Chondrocyte (in vitro differentiated cells): Measurements from ENCODE around the gene B3GNT9. TPM values are rescaled to one million over a fixed set of nuclear protein-coding genes. Genes with fewer than 3 reads are reported as not detected.
"Not testable (repeated sequence)": the region's sequence is repeated elsewhere in the genome, so short reads cannot be mapped to it uniquely, and the experiment has no call there.

Experiments
- DNase-seq: peaks from one replicate; pipeline ENCODE4 v3.0.0; 2021; ENCODE audit warnings: mixed read lengths, low spot score
- H3K27ac Mint-ChIP-seq: one replicate; pipeline ENCODE4 v1.8.0; 2021; ENCODE audit warnings: mild to moderate bottlenecking, moderate library complexity, mixed read lengths; ENCODE audit not compliant: unreplicated experiment
- H3K27me3 Mint-ChIP-seq: 2 replicates; pipeline ENCODE4 v1.8.0; 2021; ENCODE audit warnings: low read depth, mixed read lengths
- H3K36me3 Mint-ChIP-seq: 2 replicates; pipeline ENCODE4 v1.8.0; 2021; ENCODE audit warnings: low read depth, mixed read lengths
- H3K4me1 Mint-ChIP-seq: 2 replicates; pipeline ENCODE4 v1.8.0; 2021; ENCODE audit warnings: low read depth, mild to moderate bottlenecking, mixed read lengths
- H3K4me3 Mint-ChIP-seq: one replicate; pipeline ENCODE4 v1.8.0; 2021; ENCODE audit warnings: mild to moderate bottlenecking, moderate library complexity, mixed read lengths; ENCODE audit not compliant: unreplicated experiment
- H3K9me3 Mint-ChIP-seq: 2 replicates; pipeline ENCODE4 v1.8.0; 2021; ENCODE audit warnings: low read depth, mixed read lengths
- CTCF ChIP-seq: fragments of 200-600 bp; sonication (generic); IDR thresholded peaks from 2 replicates; pipeline ENCODE4 v1.5.0; 2021; ENCODE audit warnings: antibody characterized with exemption, mild to moderate bottlenecking, moderate library complexity
- total RNA-seq: library from RNA; stranded (reverse); gene quantifications from 3 replicates; pipeline ENCODE4 v1.2.1, GENCODE V29; 2021

Gene B3GNT9
- total RNA-seq, 1 donor from 2014 or later = 41.4 TPM

GRCh38 chr16:67128887-67129286 lies 21.9 kb downstream of the B3GNT9 start:
- peaks cover 19% of the 10 kb centered on the region for H3K36me3 Mint-ChIP-seq
- no peak for DNase-seq
- TF ChIP-seq CTCF = no peak
- H3K27ac Mint-ChIP-seq = no peak overlapping the region
- H3K27me3 Mint-ChIP-seq = no peaks in the 10 kb centered on the region
- H3K4me3 Mint-ChIP-seq = no peak overlapping the region
- no peaks in the 10 kb centered on the region for H3K4me1 Mint-ChIP-seq
- no peaks in the 10 kb centered on the region for H3K9me3 Mint-ChIP-seq

GRCh38 chr16:67128417-67128816 lies 22.4 kb downstream of the B3GNT9 start:
- H3K27me3 Mint-ChIP-seq = no peaks in the 10 kb centered on the region
- no peaks in the 10 kb centered on the region for H3K9me3 Mint-ChIP-seq
- peaks cover 22% of the 10 kb centered on the region for H3K36me3 Mint-ChIP-seq
- no peak overlapping the region for H3K27ac Mint-ChIP-seq
- TF ChIP-seq CTCF = no peak
- DNase-seq = no peak
- no peaks in the 10 kb centered on the region for H3K4me1 Mint-ChIP-seq
- no peak overlapping the region for H3K4me3 Mint-ChIP-seq

GRCh38 chr16:67122799-67123198 lies 28.0 kb downstream of the B3GNT9 start:
- H3K9me3 Mint-ChIP-seq, H3K4me1 Mint-ChIP-seq, DNase-seq, H3K4me3 Mint-ChIP-seq, H3K27ac Mint-ChIP-seq, H3K27me3 Mint-ChIP-seq: not testable (repeated sequence)
- H3K36me3 Mint-ChIP-seq = peaks cover 15% of the 10 kb centered on the region

- Mint-ChIP-seq H3K36me3 (peaks cover 7% of the 10 kb centered on the region), H3K27ac (no peak overlapping the region), H3K9me3 (no peaks in the 10 kb centered on the region), H3K4me3 (no peak overlapping the region), H3K4me1 (peaks cover 8% of the 10 kb centered on the region), H3K27me3 (no peaks in the 10 kb centered on the region)
- no peak for DNase-seq
- TF ChIP-seq CTCF = no peak
These were observed 30.8 kb downstream of the B3GNT9 start for GRCh38 chr16:67120025-67120424.

- no peak overlapping the region for H3K4me3 Mint-ChIP-seq
- peaks cover 6% of the 10 kb centered on the region for H3K36me3 Mint-ChIP-seq
- peaks cover 17% of the 10 kb centered on the region for H3K4me1 Mint-ChIP-seq
- DNase-seq = no peak
- H3K9me3 Mint-ChIP-seq = no peaks in the 10 kb centered on the region
- no peak overlapping the region for H3K27ac Mint-ChIP-seq
- no peaks in the 10 kb centered on the region for H3K27me3 Mint-ChIP-seq
- no peak for TF ChIP-seq CTCF
These were observed 33.1 kb downstream of the B3GNT9 start for GRCh38 chr16:67117716-67118115.
